GM18907 (cell line): ENCODE measurements around the gene TIPIN.
"Not testable (repeated sequence)": the region's sequence is repeated elsewhere in the genome, so short reads cannot be mapped to it uniquely, and the experiment has no call there.

Source experiments
- ATAC-seq: cut with Tn5 transposase; IDR thresholded peaks from one replicate; pipeline ENCODE4 v1.9.1; 2021; ENCODE audit warnings: mild to moderate bottlenecking, moderate library complexity; ENCODE audit not compliant: unreplicated experiment

The TIPIN gene

GRCh38 chr15:66356359-66357236 lies at the start of gene TIPIN:
Gene TIPIN, minus strand, starts transcription at chr15:66356685. Its CDS starts 3,738 bp downstream, at chr15:66352947.
- ATAC-seq = peak; percentile 91

GRCh38 chr15:66405615-66406014 lies 49.1 kb upstream of the TIPIN start:
- no peak for ATAC-seq

GRCh38 chr15:66405007-66405406 lies 48.5 kb upstream of the TIPIN start:
- no peak for ATAC-seq

GRCh38 chr15:66404532-66404931 lies 48.0 kb upstream of the TIPIN start:
- no peak for ATAC-seq

GRCh38 chr15:66404122-66404521 lies 47.6 kb upstream of the TIPIN start:
- ATAC-seq = no peak

GRCh38 chr15:66403323-66403722 lies 46.8 kb upstream of the TIPIN start:
- ATAC-seq = no peak

GRCh38 chr15:66402761-66403284 lies 46.3 kb upstream of the TIPIN start:
- no peak for ATAC-seq

- no peak for ATAC-seq
Observed at GRCh38 chr15:66401130-66402021, 44.9 kb upstream of the TIPIN start.

GRCh38 chr15:66400351-66400774 lies 43.9 kb upstream of the TIPIN start:
- no peak for ATAC-seq

GRCh38 chr15:66399276-66399675 lies 42.8 kb upstream of the TIPIN start:
- ATAC-seq = no peak

- ATAC-seq = no peak
Observed at GRCh38 chr15:66394915-66395314, 38.4 kb upstream of the TIPIN start.

- no peak for ATAC-seq
Observed at GRCh38 chr15:66394472-66394871, 38.0 kb upstream of the TIPIN start.

- not testable (repeated sequence) for ATAC-seq
Observed at GRCh38 chr15:66393037-66393436, 36.6 kb upstream of the TIPIN start.

GRCh38 chr15:66390678-66391077 lies 34.2 kb upstream of the TIPIN start:
- no peak for ATAC-seq

GRCh38 chr15:66389859-66390381 lies 33.4 kb upstream of the TIPIN start:
- ATAC-seq = no peak

GRCh38 chr15:66389098-66389858 lies 32.8 kb upstream of the TIPIN start:
- no peak for ATAC-seq

GRCh38 chr15:66388576-66388975 lies 32.1 kb upstream of the TIPIN start:
- ATAC-seq = no peak

- no peak for ATAC-seq
Observed at GRCh38 chr15:66388043-66388363, 31.5 kb upstream of the TIPIN start.

GRCh38 chr15:66387163-66388042 lies 30.9 kb upstream of the TIPIN start:
- peak; percentile 28 for ATAC-seq
